ENCODE results near the gene MYO18A.
"Not testable (repeated sequence)": the region's sequence is repeated elsewhere in the genome, so short reads cannot be mapped to it uniquely, and the experiment has no call there.

Gene MYO18A

DNA sequence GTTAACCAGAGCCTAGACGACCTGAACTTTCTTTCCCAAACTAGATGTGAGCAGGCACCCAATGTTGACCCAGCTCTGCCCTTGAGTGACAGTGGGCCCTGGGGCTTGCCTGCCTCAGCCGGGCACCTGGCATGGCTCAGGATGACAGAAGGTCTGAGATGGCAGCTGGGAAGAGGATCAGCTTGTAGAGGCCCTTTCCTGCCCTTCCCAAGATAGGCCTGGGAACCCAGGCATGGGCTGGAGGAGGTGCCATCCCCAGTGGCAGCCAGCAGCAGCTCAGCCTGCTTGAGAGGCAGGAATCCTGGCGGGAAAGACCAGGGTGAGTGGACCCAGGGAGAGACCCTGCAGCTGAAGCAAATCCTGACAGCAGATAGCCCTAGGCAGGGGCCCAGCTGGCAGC, 78.2 kb downstream of the MYO18A start:
- DNase-seq (ENCODE audit: low read depth) = no peak

DNA sequence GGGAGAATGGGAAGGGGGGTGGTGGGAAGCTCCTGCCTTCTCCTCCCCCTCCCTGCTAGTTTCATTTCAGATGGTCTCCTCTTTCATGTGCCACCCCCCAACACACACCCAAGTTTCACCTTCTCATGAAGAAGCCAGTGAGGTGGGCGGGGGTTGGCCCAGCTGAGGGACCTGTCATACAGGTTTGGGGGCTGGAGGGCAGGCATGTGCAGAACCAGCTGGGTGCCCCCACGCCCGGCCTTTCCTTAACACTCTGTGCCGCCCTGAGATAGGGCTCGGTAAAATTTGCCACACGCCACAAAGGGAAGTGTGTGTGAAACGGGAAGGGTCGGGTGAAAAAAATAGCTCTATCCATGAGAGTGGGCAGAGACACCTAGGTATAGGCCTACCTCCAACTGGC, 79.9 kb downstream of the MYO18A start:
- DNase-seq (ENCODE audit: low read depth) = no peak

DNA sequence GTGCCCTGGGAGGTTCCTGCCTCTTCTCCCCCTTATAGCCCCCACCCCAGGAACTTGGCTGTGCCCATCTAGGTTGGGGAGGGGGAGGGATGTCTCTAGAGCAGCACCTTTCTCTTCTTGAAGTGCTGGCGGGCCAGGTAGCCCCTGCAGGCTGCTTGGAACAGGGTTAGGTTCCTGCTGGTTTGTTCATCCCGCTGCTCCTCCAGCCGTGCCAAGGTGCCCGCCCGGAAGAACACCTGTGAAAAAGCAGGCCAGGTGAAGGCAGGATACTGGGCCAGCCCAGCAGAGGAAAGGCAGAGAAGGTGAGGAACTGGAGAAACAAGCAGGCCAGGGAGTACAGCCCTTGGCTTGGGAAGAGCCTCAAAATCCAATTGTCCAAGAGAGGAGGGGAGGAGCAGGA, 80.7 kb downstream of the MYO18A start:
- no peak for DNase-seq (ENCODE audit: low read depth)

DNA sequence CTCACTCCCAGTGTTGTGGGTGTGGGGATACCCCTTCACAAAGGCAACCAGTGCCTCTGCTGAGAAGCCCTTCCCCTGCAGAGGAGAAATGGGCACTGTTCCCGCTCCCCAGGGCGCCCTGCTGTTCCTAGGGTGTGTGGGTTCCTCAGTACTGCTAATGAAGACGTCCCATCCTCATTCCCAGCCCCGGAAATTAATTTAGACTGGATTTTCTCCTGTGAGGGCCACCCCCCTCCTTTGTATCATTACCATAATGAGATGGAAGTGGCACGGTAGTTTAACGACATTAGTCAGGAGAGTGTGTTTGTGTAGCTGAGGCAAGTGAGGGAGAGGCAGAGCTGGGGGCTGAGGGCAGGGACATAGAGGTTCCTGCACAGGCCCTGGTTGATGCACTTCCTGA, 84.1 kb downstream of the MYO18A start:
- DNase-seq (ENCODE audit: low read depth) = no peak

DNA sequence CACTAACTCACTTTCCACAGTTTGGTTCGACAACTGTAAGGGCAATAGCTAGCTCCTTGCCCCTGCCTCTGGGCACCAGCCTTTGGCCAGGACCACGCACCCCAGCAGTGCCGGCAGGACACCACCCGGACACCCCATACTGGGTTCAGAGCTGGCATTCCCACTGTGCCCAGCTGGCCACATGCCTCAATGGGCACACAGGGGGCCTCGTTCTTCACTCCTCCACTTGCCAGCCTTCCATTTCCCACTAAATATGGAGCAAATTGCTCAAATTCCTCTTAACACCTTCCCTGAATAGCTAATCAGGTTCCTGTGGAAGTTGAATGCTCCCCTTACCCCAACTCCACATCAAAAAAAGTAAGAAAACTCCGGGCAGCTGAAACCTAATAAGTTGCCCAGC, 84.8 kb downstream of the MYO18A start:
- DNase-seq (ENCODE audit: low read depth) = no peak

DNA sequence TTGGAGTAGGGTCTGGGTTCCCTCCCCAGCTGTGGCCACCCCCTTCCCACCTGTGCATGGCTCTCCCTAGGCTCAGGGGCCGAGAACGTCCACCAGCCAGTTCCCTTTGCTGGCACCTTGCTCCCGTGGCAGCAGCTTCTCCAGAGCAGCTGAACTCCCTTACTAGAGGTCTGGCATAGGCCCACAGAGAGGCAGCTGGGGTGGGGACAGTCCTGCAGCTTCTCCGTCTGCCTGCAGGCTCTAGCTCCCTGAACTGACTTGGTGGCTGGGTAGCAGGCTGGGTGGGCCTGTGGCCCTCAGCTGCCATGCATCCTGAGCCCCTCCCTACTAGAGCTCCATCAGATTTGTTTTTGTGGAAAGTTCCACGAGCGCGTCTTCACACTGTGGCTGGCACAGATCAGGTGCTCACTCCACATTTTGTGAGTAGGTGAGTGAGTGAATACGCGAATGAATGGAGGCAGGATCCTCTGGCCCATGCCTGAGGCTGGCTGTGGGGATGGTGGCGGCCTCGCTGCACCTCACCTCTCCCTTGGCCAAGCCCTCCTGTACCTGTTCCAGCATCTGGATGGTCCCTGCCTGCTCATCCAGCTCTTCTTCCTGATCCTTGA, 86.0 kb downstream of the MYO18A start:
- DNase-seq (ENCODE audit: low read depth) = no peak

DNA sequence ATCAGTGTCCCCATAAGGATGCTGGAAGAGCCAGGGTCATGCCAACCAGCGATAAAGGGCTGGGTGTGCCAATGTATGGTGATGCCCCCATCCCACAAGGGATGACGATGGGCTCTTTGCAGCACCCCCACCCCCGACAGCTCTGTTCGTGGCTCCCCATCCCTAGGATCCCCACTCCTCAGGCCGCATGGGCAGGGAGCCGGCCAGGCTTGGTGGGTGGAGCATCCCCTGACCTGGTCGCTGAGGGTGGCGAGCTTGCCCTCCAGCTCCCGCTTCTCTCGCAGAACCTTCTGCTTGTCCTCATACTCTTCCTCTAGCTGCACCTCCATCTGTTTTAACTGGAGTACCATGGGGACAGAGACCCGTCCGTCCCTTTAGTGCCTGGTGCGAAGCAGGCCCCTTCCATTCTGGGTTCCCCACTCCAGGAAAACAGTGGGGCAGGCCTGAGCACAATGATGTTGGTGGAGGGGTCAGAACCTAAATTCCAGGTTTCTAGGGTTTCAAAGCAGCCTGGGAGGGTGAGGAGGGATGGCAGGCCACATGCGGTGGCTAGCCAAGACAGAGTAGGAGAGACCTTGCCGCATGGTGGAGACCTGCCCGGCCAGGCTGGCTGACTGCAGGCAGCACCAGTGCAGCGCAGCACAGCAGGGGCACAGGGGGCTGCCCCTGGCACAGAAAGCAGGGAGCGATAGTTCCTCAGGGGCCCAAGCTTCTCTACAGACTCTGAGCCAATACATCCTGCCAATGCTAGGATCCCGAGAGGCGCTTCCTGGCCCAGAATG, 86.9 kb downstream of the MYO18A start:
- DNase-seq (ENCODE audit: low read depth) = no peak

DNA sequence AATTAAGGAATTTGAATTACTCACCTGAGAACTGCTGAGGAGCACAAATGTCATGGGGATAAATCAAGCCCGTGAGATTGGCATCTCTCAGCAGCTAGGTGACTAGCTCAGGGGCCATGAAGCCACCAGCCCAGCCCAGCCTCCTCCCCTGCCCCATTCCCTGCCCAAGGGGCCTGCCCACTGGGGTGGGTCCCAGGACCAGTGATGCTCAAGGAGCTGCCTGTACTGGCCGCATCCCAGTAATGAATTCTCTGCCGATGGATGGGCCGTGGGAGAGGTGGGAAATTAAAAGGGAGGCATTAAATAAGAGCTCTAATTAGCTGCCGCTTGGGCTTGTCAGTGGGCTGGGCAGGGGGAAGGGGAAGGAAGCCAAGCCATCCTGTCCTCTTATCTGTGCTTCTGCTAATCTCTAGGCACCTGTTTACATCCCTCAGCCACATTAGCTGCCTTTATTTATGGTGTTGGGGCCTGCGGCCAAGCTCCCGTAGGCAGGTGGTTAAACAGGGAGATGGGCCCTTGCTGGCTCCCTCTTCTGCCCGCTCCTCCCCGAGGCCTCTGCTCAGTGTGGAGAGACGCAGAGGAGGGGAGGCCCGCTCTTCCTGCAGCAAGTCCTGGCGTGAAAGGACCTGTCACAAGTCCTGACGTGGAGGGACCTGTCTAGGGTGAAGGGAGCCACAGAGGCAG, 88.5 kb downstream of the MYO18A start:
- DNase-seq (ENCODE audit: low read depth) = no peak

DNA sequence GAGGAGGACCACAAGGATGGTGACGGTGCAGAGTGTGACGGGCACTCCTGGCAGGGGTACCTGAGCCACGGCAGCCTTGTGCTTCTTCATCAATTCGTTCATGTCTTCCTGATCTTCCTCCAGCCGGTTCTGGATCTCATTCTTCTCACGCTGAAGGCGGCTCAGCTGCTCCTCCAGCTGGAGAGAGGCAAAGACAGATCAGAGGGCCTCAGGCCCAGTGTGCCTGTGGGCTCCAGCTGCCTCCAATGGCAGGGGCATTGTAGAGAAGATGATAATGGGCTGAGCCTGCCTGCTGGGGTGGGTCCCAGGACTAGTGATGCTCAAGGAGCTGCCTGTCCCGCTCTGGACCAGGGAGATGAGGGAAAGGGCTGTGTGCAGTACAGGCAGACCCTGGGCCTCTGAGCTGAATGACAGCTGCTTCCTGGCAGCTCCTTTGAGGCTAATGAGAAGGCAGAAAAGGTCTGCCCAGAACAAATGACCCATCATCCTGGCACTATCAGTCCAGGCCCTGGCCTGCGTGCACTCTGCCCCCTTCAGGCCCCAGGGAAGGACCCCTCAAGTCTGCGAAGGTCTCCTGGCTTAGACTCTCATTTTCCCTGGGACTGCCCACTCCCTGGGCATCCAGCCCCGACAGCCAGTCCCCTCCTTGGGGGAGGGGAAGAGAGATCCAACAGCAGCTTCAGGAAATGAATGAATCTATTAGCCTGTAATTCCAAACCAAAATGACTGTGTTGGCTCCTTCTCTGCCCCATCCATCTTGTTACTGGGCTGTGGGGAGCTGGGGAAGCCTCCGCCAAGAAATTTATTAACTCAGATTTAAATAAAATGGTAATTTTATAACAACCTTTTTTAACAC, 89.2 kb downstream of the MYO18A start:
- DNase-seq (ENCODE audit: low read depth) = no peak

DNA sequence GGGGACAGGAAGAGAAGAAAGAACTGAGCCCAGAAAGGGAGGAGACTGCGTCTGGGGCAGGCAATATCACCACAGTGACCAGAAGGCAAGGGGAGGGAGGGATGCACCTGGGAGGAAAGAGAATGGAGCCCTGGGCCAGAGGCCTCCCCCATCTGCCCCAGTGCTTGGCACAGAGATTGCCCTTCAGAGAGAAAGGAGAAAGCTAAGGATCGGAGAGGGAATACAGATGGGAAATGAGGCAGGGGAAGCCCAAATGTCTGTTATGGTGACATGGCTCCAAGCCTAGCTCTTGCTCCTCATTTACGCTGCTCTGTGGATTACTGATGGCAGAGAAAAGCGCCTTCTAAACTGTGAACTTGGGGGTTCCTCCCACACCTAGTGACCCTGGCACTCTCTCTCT, 90.1 kb downstream of the MYO18A start:
- DNase-seq (ENCODE audit: low read depth) = no peak

DNA sequence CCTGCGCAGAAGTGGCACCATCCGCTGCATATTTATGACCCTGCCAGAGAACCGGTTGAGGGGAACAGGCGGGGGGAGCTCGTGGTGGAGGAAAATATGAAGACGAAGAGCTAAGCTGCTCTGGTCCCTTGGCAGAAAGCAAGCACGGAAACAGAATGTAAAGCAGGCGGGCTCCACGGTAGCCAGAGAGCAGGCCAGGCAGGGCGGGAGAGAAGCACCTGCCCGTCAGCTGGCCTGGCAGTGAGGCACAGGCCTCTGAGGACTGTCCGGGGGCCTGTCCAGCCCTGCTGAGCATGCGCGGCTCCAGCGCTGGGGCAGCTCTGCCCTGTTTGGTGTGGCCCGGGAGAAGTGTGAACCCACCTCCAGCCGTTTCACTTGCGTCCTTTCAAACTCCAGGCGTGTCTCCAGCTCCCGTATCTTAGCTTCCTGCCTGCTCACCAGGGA, 90.6 kb downstream of the MYO18A start:
- no peak for DNase-seq (ENCODE audit: low read depth)

DNA sequence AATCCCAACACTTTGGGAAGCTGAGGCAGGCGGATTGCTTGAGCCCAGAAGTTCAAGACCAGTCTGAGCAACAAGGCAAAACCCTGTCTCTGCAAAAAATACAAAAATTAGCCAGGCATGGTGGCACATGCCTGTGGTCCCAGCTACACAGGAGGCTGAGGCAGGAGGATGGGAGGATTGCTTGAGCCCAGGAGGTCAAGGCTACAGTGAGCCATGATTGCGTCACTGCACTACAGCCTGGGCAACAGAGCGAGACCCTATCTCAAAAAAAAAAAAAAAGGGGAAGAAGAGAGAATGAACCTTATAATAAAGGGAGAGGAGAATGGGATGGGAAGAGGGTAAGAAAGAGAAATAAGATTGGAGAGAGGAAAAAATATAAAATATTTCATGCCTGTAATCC, 91.4 kb downstream of the MYO18A start:
- DNase-seq (ENCODE audit: low read depth) = not testable (repeated sequence)

DNA sequence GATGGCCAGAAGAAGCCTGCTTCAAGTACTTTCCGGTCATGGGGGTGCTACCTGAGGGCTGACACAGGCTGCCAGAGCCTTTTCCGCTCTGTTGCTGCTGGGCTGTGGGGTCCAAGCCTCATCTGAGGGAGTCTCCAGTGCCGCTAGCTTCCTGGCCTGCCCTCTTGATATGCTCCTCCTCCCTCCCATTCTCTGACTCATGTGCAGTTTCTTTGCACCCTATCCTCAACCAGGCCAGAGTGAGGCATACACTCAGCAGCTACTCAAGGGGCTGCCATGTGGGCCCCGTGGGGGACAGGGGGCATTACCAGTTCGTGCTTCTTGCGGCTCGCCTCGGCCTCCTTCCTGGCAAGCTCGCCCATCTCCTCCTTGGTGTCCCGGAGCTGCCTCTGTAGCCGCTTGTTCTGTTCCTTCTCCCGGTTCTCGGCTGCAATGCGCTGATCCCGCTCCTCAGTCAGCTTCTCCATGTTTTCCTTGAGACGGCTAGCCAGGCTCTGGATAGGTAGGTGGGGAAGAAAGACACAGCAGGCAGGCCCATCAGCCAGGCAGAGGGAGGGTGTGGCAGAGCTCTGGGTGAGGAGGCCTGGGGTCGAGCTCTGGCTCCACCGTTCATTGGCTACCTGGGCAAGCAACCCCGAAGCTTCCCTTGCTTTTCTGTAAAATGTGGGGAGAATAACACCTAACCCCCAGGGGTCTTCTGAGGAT, 93.4 kb downstream of the MYO18A start:
- no peak for DNase-seq (ENCODE audit: low read depth)

DNA sequence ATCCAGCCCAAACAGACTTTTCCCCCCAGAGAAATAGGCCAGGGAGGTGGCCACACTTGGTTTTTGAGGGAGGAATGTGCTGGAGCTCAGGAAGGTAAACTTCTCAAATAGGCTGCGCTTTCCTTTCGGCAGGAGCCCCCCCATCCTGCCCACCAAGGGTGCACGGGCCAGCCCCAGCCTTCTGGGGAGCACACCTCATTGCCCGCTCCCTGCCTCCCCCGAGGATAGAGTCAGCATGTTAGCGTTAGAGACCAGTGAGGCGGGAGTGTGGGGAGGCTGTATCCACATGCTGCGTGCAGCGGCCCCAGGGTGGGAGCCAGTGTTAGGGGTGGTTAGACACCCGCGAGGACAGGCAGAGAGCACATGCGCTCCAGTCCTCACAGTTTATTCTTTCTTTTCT, 95.0 kb downstream of the MYO18A start:
- no peak for DNase-seq (ENCODE audit: low read depth)

DNA sequence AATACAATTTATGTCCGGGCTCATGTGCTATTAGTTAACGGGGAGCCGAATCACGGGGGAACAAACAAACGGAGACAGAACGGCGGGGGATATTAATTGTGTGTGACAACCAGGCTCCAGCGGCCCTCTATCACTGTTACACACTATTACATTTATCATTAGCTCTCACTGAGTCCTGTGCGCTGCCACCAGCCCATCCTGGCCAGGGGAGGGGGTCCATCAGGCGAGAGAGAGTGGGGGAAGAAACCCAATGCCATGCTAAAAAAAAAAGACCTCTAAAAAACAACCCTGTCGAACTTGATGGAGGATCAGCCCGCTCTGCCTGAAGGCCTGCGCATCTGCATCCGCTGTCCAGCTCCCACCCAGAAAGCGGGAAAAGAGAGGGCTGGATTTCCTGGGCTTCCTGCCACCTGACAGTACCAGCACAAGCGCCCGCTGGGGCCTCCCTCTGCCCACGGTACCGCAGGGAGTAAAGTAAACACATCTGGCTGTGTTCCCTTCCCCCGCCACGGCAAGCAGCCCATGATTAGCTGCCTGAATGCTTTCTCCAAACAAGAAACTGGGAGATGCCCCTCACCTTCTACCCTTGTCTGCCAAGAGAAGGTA, 95.6 kb downstream of the MYO18A start:
- DNase-seq (ENCODE audit: low read depth) = no peak

DNA sequence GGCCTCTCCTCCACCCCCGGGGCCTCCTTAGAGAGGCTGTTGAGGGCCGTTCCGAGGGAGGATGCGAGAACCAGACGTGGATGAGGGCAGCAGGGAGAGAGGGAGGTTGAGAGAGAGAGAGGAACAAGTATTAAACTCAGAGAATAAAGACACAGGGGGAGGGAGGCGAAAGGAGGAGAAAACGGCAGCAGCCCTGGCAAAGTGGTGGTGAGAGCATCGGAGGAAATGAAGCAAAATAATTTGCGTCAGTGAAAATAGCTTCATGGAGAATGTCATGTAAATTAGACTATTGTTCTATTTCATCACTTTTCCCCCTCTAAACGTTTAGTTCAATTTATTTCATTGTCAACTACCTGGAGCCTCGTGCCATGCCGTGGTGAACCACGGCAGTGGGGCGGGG, 99.2 kb downstream of the MYO18A start:
- no peak for DNase-seq (ENCODE audit: low read depth)

DNA sequence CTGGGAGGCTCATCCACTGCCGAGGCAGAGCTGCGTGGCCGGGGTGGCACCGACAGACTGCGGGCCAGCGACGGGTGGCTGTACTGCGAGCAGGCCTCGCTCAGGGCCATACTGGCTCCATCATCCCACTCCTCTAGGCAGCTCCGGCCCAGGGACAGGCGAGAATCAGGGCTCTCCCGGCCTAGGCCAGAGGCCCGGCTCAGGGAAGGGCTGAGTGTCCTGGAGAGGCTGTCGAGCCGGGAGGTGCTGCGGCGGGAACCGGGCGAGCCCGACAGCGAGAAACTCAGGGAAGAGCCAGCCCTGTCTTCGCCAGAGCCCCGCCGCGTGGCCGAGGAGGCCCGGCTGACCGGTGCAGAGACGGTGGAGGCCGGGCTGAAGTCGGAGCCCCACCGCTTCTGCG, 99.9 kb downstream of the MYO18A start:
- no peak for DNase-seq (ENCODE audit: low read depth)

DNA sequence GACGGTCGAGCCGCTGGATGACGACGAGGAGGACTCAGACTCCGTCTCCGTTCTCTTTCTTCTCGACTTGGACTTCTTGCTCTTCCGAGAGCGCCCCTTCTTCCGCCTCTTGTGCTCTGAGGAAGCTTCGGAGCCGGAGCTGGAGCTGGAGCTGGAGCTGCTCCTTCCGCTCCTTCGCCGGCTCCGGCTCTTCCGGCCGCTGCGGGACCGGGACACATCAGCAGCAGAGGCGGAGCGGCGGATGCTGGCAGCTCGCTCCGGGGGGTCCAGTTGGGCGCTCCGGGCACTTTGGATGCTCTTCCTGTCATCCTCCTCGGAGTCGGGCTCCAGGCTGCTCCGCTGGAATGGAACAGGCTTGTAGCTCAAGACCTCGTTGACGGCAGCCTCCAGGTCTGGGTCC, 100.3 kb downstream of the MYO18A start:
- no peak for DNase-seq (ENCODE audit: low read depth)

DNA sequence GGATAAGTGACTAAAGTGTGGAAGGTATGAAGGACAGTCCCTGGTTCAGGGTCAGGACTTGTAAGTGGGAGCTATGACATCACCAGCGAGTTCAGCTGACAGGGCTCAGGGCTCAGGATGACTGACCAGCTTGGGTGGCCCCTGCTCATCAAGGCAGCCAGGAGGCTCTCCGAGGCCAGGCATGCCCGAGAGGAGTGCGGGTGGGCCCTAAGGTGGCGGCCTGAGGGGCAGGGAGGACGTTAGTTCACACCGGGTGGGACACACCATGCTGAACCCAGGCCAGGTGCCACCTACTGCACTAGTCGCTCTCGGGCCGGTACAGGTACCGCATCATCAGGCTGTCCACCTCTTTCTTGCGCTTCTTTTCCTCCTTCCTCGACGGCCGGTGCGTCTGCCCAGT, 100.8 kb downstream of the MYO18A start:
- DNase-seq (ENCODE audit: low read depth) = no peak

DNA sequence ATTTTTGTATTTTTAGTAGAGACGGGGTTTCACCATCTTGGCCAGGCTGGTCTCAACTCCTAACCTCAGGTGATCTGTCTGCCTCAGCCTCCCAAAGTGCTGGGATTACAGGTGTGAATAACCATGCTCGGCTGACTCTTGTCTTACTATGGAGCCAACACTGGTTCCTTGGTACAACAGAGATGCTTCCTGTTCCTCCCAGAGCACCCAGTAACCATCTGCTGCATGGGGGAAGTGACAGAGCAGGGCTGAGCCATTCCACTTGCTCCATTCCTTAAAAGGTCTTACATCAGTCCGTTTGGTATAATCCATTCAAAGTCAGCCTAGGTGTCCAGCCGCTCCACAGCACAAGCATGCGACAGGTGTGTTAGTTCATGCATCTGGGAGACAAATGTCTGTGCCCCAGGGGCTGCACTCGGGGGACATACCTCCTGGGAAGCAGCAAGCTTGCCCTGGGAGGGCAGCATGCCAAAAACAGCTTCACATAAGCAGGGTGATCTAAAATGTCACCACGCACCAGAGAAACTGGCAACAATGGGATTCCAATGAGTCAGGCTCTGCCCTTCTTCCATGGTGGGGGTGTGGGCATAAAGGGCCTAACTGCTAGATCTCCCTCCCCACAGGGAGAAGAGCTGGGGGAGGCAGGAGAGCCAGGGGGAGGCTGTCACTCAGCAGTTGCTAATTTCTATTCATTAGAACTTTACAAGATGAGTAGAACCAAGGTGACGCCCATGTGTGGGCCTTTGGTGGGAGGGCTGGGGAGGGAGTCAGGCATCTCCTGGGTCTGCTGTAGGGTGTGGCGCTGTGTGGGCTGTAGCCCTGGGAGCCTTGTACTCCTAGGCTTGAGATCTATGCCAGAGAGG, 101.8 kb downstream of the MYO18A start:
- no peak for DNase-seq (ENCODE audit: low read depth)

Data from stimulated activated CD8-positive, alpha-beta memory T cell treated with anti-CD3 and anti-CD28 coated beads, Interleukin-7, amount 100 ng/mL, for 24 hours (primary cell).